TTC549 (cell line): Measurements from ENCODE around the gene SLITRK5.

Experiments used
- FAIRE-seq: peaks from 2 replicates; lab custom pipeline; 2012; peaks lifted over from hg19 to GRCh38; lab: Jason Lieb, UNC

The SLITRK5 gene

GRCh38 chr13:87671031-87671752 lies at the start of gene SLITRK5:
Gene SLITRK5 (plus strand): TSS chr13:87671371. CDS start chr13:87675389, 4,018 bp downstream.
- peak; percentile 23 for FAIRE-seq

- no peak for FAIRE-seq
Measured at GRCh38 chr13:87622971-87623370, 48.2 kb upstream of the SLITRK5 start.

GRCh38 chr13:87656306-87656705 lies 14.9 kb upstream of the SLITRK5 start:
- no peak for FAIRE-seq

GRCh38 chr13:87661471-87661870 lies 9.7 kb upstream of the SLITRK5 start:
- FAIRE-seq, result no peak

- no peak for FAIRE-seq
Measured at GRCh38 chr13:87666831-87667230, 4.3 kb upstream of the SLITRK5 start.

- FAIRE-seq, result no peak
Measured at GRCh38 chr13:87667686-87668085, 3.5 kb upstream of the SLITRK5 start.

- FAIRE-seq, result peak; percentile 97
Measured at GRCh38 chr13:87669379-87669978, 1.7 kb upstream of the SLITRK5 start.

GRCh38 chr13:87671753-87672605 lies 808 bp downstream of the SLITRK5 start:
- FAIRE-seq, result no peak

- no peak for FAIRE-seq
Measured at GRCh38 chr13:87674247-87674738, 3.1 kb downstream of the SLITRK5 start.

GRCh38 chr13:87675851-87676250 lies 4.7 kb downstream of the SLITRK5 start:
- no peak for FAIRE-seq

GRCh38 chr13:87676254-87677042 lies 5.3 kb downstream of the SLITRK5 start:
- FAIRE-seq, result no peak

- FAIRE-seq, result no peak
Measured at GRCh38 chr13:87677043-87677495, 5.9 kb downstream of the SLITRK5 start.

- no peak for FAIRE-seq
Measured at GRCh38 chr13:87677496-87678371, 6.6 kb downstream of the SLITRK5 start.

- no peak for FAIRE-seq
Measured at GRCh38 chr13:87678372-87678752, 7.2 kb downstream of the SLITRK5 start.

- no peak for FAIRE-seq
Measured at GRCh38 chr13:87680298-87680697, 9.1 kb downstream of the SLITRK5 start.

- no peak for FAIRE-seq
Measured at GRCh38 chr13:87684850-87685742, 13.9 kb downstream of the SLITRK5 start.

GRCh38 chr13:87696458-87696857 lies 25.3 kb downstream of the SLITRK5 start:
- FAIRE-seq, result no peak

GRCh38 chr13:87698268-87698667 lies 27.1 kb downstream of the SLITRK5 start:
- no peak for FAIRE-seq

GRCh38 chr13:87709947-87710346 lies 38.8 kb downstream of the SLITRK5 start:
- no peak for FAIRE-seq

GRCh38 chr13:87712012-87712411 lies 40.8 kb downstream of the SLITRK5 start:
- FAIRE-seq, result no peak
